HL-60 (cell line): Measurements from ENCODE around the gene HPD.

Source experiments
- DNase-seq, 2 experiments: peaks; one replicate each; pipeline ENCODE4 v3.0.0-alpha.2; 2010 to 2020; ENCODE audit warnings: low read depth in 1 of 2, low spot score in 1 of 2
- H3K27ac ChIP-seq: fragments of 250-450 bp; sonication (Bioruptor Pico); replicated peaks from 2 replicates; pipeline ENCODE4 v1.5.1; 2020; ENCODE audit warnings: mild to moderate bottlenecking, moderate library complexity
- H3K27me3 ChIP-seq: fragments of 250-450 bp; sonication (Bioruptor Pico); 2 replicates; pipeline ENCODE4 v1.5.1; 2021; ENCODE audit warnings: mild to moderate bottlenecking, moderate library complexity; ENCODE audit not compliant: insufficient read depth, poor library complexity, severe bottlenecking
- H3K4me3 ChIP-seq: replicated peaks from 2 replicates; pipeline ENCODE4 v1.5.1; 2011; ENCODE audit warnings: mild to moderate bottlenecking, control low read depth, low read length; ENCODE audit not compliant: insufficient read depth
- CTCF ChIP-seq: IDR thresholded peaks from one replicate; pipeline ENCODE4 v1.5.1; 2011; ENCODE audit warnings: low read length, control low read depth, inconsistent platforms; ENCODE audit not compliant: insufficient read depth
- GABPA ChIP-seq: IDR thresholded peaks from 2 replicates; pipeline ENCODE4 v1.6.1; 2012; ENCODE audit warnings: low read depth
- POLR2AphosphoS5 ChIP-seq: IDR thresholded peaks from 2 replicates; pipeline ENCODE4 v1.6.1; 2012; ENCODE audit warnings: low read depth
- REST ChIP-seq: IDR thresholded peaks from 2 replicates; pipeline ENCODE4 v1.6.1; 2012; ENCODE audit warnings: low read depth; ENCODE audit not compliant: insufficient replicate concordance
- SPI1 ChIP-seq: IDR thresholded peaks from 2 replicates; pipeline ENCODE4 v1.6.1; 2012; ENCODE audit warnings: low read depth, mild to moderate bottlenecking, borderline replicate concordance

Gene HPD

GRCh38 chr12:121829250-121829918 lies 29.3 kb downstream of the HPD start:
- DNase-seq: no peak
- H3K4me3 ChIP-seq: no peak overlapping the region
- no peaks in the 10 kb centered on the region for H3K27me3 ChIP-seq
- TF ChIP-seq GABPA (no peak), SPI1 (no peak), CTCF (no peak), POLR2AphosphoS5 (no peak), REST (no peak)
- no peak overlapping the region for H3K27ac ChIP-seq

GRCh38 chr12:121828826-121829225 lies 29.8 kb downstream of the HPD start:
- Histone ChIP-seq H3K4me3 (no peak overlapping the region), H3K27me3 (no peaks in the 10 kb centered on the region), H3K27ac (no peak overlapping the region)
- no peak for TF ChIP-seq SPI1
- TF ChIP-seq POLR2AphosphoS5: no peak
- no peak for TF ChIP-seq REST
- TF ChIP-seq CTCF: no peak
- no peak for TF ChIP-seq GABPA
- no peak for DNase-seq

- DNase-seq: no peak
These were observed 30.4 kb downstream of the HPD start for GRCh38 chr12:121828306-121828705.

More at GRCh38 chr12:121828306-121828705, 30.4 kb downstream of the HPD start:
- H3K27me3 ChIP-seq: no peaks in the 10 kb centered on the region
- TF ChIP-seq REST (no peak), POLR2AphosphoS5 (no peak)
- no peak overlapping the region for H3K27ac ChIP-seq
- H3K4me3 ChIP-seq: no peak overlapping the region
